GM19099 (cell line): Measurements from ENCODE around the gene MAGI2.

Experiments used
- POLR2A ChIP-seq: IDR thresholded peaks from 3 replicates; pipeline ENCODE4 v1.6.1; 2011; ENCODE audit warnings: low read depth; ENCODE audit not compliant: insufficient read length; ENCODE audit errors: extremely low read depth

Gene MAGI2

GRCh38 chr7:78159545-78159944, 1293.9 kb downstream of the MAGI2 start:
- TF ChIP-seq POLR2A, result no peak

- TF ChIP-seq POLR2A, result no peak
Observed at GRCh38 chr7:78153285-78153684, 1300.2 kb downstream of the MAGI2 start.

- TF ChIP-seq POLR2A, result no peak
Observed at GRCh38 chr7:78151229-78151628, 1302.2 kb downstream of the MAGI2 start.

GRCh38 chr7:78149787-78150186, 1303.7 kb downstream of the MAGI2 start:
- TF ChIP-seq POLR2A, result no peak

GRCh38 chr7:78148166-78148894, 1305.1 kb downstream of the MAGI2 start:
- TF ChIP-seq POLR2A, result no peak

- TF ChIP-seq POLR2A, result no peak
Observed at GRCh38 chr7:78146546-78146945, 1306.9 kb downstream of the MAGI2 start.

- TF ChIP-seq POLR2A, result no peak
Observed at GRCh38 chr7:78143661-78144060, 1309.8 kb downstream of the MAGI2 start.

- no peak for TF ChIP-seq POLR2A
Observed at GRCh38 chr7:78141522-78142281, 1311.8 kb downstream of the MAGI2 start.

GRCh38 chr7:78140109-78140508, 1313.4 kb downstream of the MAGI2 start:
- no peak for TF ChIP-seq POLR2A

GRCh38 chr7:78139335-78139734, 1314.1 kb downstream of the MAGI2 start:
- no peak for TF ChIP-seq POLR2A

- no peak for TF ChIP-seq POLR2A
Observed at GRCh38 chr7:78134774-78135173, 1318.7 kb downstream of the MAGI2 start.

- TF ChIP-seq POLR2A, result no peak
Observed at GRCh38 chr7:78134256-78134655, 1319.2 kb downstream of the MAGI2 start.

GRCh38 chr7:78130446-78131215, 1322.8 kb downstream of the MAGI2 start:
- no peak for TF ChIP-seq POLR2A

- TF ChIP-seq POLR2A, result no peak
Observed at GRCh38 chr7:78129865-78130264, 1323.6 kb downstream of the MAGI2 start.

GRCh38 chr7:78127009-78127408, 1326.5 kb downstream of the MAGI2 start:
- no peak for TF ChIP-seq POLR2A

- no peak for TF ChIP-seq POLR2A
Observed at GRCh38 chr7:78125884-78126283, 1327.6 kb downstream of the MAGI2 start.

- TF ChIP-seq POLR2A, result no peak
Observed at GRCh38 chr7:78124216-78124615, 1329.3 kb downstream of the MAGI2 start.
